Measurements from ENCODE around the gene IL6R. TPM values are rescaled to one million over a fixed set of nuclear protein-coding genes. Genes with fewer than 3 reads are reported as not detected.

The IL6R gene
- total and polyA plus RNA-seq, 8 donors = 1.9 to 73.9 (median 21.1) TPM

DNA sequence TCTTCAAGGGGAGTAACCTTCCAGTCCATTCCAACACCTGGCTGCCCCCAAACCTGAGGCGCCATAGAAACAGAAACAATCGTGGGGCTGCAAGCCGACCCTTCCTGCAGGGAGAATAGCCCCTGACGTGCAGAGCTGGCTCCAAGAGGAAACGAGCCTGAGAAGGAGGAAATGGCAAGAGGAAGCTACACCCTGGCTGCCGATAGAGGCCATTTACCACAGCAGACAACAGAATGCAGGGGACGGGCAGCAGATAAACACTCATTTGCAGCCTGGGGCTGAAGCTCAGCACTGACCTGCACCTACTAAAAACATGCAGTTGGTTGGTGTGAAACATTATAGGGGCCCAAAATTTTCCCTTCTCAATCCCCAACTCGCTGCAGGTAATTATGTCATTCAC is 88.1 kb downstream of the IL6R start:
- TF ChIP-seq EP300 (IDR thresholded peaks at IDR 0.05) (no peak), POLR2A (IDR thresholded peaks at IDR 0.05) (no peak), POLR2AphosphoS5 (IDR thresholded peaks at IDR 0.05) (peak in 1 of 3 donors; percentile 55)
- Histone ChIP-seq H3K27ac (peak overlapping the region in 2 of 5 donors; percentile 14 to 30), H3K4me3 (no peak overlapping the region), H3K36me3 (peaks cover 0 to 3% (median 0%) of the 10 kb centered on the region in 4 donors), H3K4me1 (peaks cover 0 to 20% (median 4%) of the 10 kb centered on the region in 4 donors), H3K27me3 (peaks cover 0 to 18% (median 0%) of the 10 kb centered on the region in 3 donors), H3K9me3 (no peaks in the 10 kb centered on the region)
- DNase-seq = peak in 1 of 2 donors; percentile 69
- 26 to 38% (median 30%) methylated on average over 7 to 8 of the region's 8 CpGs for WGBS, 5 donors
- intact Hi-C loops (cut with DNase I; ENCODE audit: low total_unique reads) = no loop called here

DNA sequence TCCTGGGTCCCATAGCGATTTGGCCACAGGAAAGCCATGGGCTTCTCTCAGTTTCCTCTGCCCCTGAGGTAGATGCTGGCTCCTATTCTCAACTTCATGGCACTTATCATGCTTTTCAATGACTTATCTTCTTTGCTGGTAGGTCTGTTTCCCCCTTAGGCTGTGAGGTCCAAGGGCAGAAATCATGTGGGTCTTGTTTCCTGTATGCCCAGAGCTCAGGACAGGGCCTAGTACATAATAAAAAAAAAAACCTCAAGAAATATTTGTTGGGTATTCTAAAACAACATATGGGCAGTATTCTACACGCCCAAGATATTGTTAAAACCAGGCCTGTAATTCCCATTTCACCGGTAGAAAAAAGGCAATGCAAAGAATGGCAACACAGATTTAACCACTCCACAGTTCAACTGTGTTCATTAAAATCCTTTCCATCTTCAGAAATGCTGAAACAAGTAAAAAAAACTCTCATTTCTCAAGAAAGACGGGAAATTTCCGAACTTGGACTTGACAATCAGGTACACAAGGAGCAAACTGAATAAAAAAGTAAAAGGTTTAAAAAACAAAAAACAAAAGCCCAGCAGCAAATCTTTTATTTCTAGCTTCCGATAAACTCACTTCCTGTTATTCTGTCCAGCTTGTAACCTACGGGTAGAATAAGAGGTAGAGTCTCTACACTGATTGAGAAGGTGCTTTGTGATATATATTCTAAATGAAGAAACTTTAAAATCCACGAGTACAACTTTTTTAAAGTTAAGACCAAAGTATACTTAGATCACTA is 90.5 kb downstream of the IL6R start:
- DNase-seq = no peak
- no peaks in the 10 kb centered on the region for H3K36me3 ChIP-seq
- H3K27ac ChIP-seq = peak overlapping the region in 3 of 5 donors; percentile 7 to 44 (median 9)
- 75 to 82% (median 76%) methylated on average over 8 of the region's 8 CpGs for WGBS, 5 donors
- TF ChIP-seq POLR2AphosphoS5 (IDR thresholded peaks at IDR 0.05) (no peak), EP300 (IDR thresholded peaks at IDR 0.05) (no peak), POLR2A (IDR thresholded peaks at IDR 0.05) (no peak)
- TF ChIP-seq, protein P1, sequence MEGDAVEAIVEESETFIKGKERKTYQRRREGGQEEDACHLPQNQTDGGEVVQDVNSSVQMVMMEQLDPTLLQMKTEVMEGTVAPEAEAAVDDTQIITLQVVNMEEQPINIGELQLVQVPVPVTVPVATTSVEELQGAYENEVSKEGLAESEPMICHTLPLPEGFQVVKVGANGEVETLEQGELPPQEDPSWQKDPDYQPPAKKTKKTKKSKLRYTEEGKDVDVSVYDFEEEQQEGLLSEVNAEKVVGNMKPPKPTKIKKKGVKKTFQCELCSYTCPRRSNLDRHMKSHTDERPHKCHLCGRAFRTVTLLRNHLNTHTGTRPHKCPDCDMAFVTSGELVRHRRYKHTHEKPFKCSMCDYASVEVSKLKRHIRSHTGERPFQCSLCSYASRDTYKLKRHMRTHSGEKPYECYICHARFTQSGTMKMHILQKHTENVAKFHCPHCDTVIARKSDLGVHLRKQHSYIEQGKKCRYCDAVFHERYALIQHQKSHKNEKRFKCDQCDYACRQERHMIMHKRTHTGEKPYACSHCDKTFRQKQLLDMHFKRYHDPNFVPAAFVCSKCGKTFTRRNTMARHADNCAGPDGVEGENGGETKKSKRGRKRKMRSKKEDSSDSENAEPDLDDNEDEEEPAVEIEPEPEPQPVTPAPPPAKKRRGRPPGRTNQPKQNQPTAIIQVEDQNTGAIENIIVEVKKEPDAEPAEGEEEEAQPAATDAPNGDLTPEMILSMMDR (IDR thresholded peaks at IDR 0.05) = no peak
- H3K4me3 ChIP-seq = no peak overlapping the region
- intact Hi-C loops (cut with DNase I; ENCODE audit: low total_unique reads) = no loop called here
- peaks cover 0 to 42% (median 11%) of the 10 kb centered on the region in 3 donors for H3K27me3 ChIP-seq
- H3K4me1 ChIP-seq = peaks cover 0 to 20% (median 4%) of the 10 kb centered on the region in 4 donors
- H3K9me3 ChIP-seq = no peaks in the 10 kb centered on the region

DNA sequence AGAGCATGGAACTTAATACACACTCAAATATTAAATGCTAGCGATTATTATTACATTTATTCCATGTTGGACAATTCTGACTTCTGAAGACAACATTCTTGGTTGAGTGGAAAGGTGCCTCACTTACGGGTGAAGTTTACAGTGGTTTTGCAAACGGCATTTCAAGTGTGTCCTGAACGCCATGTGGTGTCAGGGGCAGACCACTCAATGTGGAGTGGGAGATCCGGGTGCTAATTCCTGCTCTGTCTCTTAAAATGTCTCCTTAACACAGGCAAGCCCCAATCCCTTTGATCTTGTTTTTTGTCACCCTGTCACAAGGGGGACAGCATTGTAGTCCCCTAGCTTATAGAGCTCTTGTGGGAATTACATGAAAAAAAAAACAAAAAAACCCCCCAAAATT is 91.2 kb downstream of the IL6R start:
- Histone ChIP-seq H3K27ac (peak overlapping the region in 3 of 5 donors; percentile 1 to 23 (median 9)), H3K36me3 (no peaks in the 10 kb centered on the region), H3K4me3 (no peak overlapping the region), H3K4me1 (peaks cover 1 to 25% (median 7%) of the 10 kb centered on the region in 4 donors), H3K27me3 (peaks cover 0 to 42% (median 18%) of the 10 kb centered on the region in 3 donors), H3K9me3 (no peaks in the 10 kb centered on the region)
- no peak for DNase-seq
- intact Hi-C loops (cut with DNase I; ENCODE audit: low total_unique reads) = no loop called here
- 61 to 78% (median 74%) methylated on average over 5 of the region's 5 CpGs for WGBS, 5 donors
- TF ChIP-seq, protein P1 (IDR thresholded peaks at IDR 0.05) = no peak
- TF ChIP-seq POLR2A (IDR thresholded peaks at IDR 0.05) = no peak
- no peak for TF ChIP-seq POLR2AphosphoS5 (IDR thresholded peaks at IDR 0.05)
- TF ChIP-seq EP300 (IDR thresholded peaks at IDR 0.05) = no peak

DNA sequence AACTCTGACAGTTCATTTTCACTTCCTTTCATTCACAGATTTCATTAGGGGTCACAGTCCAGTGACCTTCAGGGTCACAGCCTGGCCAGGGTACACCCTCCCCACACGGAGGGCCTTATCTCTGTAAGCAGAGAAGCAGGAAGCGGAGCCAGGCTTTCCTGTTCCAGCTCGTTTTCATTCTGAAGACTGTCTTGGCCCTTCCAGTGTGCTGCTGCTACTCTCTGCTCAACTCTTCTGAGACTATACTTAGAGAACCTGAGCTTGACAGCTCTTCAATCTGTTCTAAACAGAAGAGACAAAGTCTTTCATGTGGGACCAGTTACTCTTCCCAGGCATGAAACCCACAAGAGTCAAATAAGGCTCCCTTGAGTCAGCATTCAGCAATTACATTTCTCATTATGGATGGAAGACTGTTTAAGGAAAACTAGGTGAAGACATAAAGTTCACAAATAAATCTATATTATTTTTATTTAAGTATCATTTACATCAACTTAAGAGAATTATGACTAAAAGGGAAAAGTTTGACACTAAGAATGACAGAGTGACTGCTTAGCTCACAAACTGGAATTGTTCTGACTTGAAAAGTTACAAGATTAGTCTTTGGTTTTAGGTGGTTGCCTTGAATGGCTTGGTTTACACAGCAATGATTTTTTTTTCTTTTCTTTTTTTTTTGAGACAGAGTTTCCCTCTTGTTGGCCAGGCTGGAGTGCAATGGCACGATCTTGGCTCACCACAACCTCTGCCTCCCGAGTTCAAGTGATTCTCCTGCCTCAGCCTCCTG is 92.1 kb downstream of the IL6R start:
- DNase-seq = peak; percentile 43 to 65

DNA sequence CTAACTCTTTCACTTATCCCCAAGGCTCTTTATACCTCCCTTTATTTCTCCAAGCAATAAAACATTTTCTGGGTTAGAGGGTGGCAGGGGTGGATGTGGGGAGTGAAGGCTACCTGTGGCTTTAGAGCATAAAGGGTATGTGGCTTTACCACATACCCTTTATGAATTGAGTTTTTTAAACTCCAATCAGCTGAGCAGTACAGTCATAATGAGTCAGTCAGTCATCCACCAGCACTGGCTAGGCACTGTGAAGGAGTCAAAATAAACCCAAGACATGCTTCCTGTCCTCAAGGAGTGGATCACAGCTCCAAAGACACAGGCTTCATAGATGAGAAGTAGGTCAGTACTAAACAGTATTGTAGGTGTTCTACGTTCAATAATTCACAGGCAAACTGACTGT is 94.3 kb downstream of the IL6R start:
- Histone ChIP-seq H3K27me3 (peaks cover 18 to 69% (median 39%) of the 10 kb centered on the region in 3 donors), H3K4me1 (peaks cover 15 to 32% (median 20%) of the 10 kb centered on the region in 4 donors), H3K27ac (no peak overlapping the region), H3K9me3 (peaks cover 0 to 10% (median 7%) of the 10 kb centered on the region in 4 donors), H3K4me3 (peak overlapping the region in 2 of 4 donors; percentile 17 to 60), H3K36me3 (no peaks in the 10 kb centered on the region)
- no peak for DNase-seq
- intact Hi-C loops (cut with DNase I; ENCODE audit: low total_unique reads) = no loop called here
- WGBS, 5 donors = 77 to 90% (median 82%) methylated on average over 1 of the region's 1 CpG
- TF ChIP-seq EP300 (IDR thresholded peaks at IDR 0.05) (no peak), POLR2A (IDR thresholded peaks at IDR 0.05) (no peak)

More for the DNA sequence above, 92.1 kb downstream of the IL6R start:
- peaks cover 8 to 33% (median 15%) of the 10 kb centered on the region in 4 donors for H3K4me1 ChIP-seq
- 33 to 39% (median 35%) methylated on average over 5 of the region's 5 CpGs for WGBS, 5 donors
- peak overlapping the region in 2 of 5 donors; percentile 1 to 23 for H3K27ac ChIP-seq
- intact Hi-C loops (cut with DNase I; ENCODE audit: low total_unique reads) = no loop called here
- TF ChIP-seq POLR2A (IDR thresholded peaks at IDR 0.05) (no peak), POLR2AphosphoS5 (IDR thresholded peaks at IDR 0.05) (peak in 2 of 3 donors; percentile 44 to 49)
- H3K9me3 ChIP-seq = peaks cover 0 to 1% (median 0%) of the 10 kb centered on the region in 4 donors
- peaks cover 5 to 47% (median 27%) of the 10 kb centered on the region in 3 donors for H3K27me3 ChIP-seq
- H3K4me3 ChIP-seq = no peak overlapping the region
- H3K36me3 ChIP-seq = no peaks in the 10 kb centered on the region
